HG03460 (cell line): ENCODE measurements around the gene IL12A.

Experiments
- ATAC-seq: cut with Tn5 transposase; IDR thresholded peaks from one replicate; pipeline ENCODE4 v1.9.1; 2021; ENCODE audit not compliant: unreplicated experiment

IL12A gene

GRCh38 chr3:159989973-159990846 lies 1.6 kb downstream of the IL12A start:
- ATAC-seq: no peak

GRCh38 chr3:159991591-159991990 lies 3.0 kb downstream of the IL12A start:
- ATAC-seq: no peak

- ATAC-seq: no peak
Observed at GRCh38 chr3:159992589-159992988, 4.0 kb downstream of the IL12A start.

- no peak for ATAC-seq
Observed at GRCh38 chr3:159994182-159994581, 5.5 kb downstream of the IL12A start.

- ATAC-seq: no peak
Observed at GRCh38 chr3:159995091-159995490, 6.5 kb downstream of the IL12A start.

GRCh38 chr3:159996018-159996417 lies 7.4 kb downstream of the IL12A start:
- ATAC-seq: no peak

- no peak for ATAC-seq
Observed at GRCh38 chr3:159996959-159997358, 8.3 kb downstream of the IL12A start.

- ATAC-seq: no peak
Observed at GRCh38 chr3:160001148-160001760, 12.6 kb downstream of the IL12A start.

- ATAC-seq: no peak
Observed at GRCh38 chr3:160001850-160002623, 13.4 kb downstream of the IL12A start.

GRCh38 chr3:160003520-160004128 lies 15.0 kb downstream of the IL12A start:
- ATAC-seq: peak; percentile 74

GRCh38 chr3:160005004-160005403 lies 16.4 kb downstream of the IL12A start:
- no peak for ATAC-seq

GRCh38 chr3:160006282-160007163 lies 17.9 kb downstream of the IL12A start:
- ATAC-seq: peak; percentile 38

- ATAC-seq: no peak
Observed at GRCh38 chr3:160008961-160009360, 20.3 kb downstream of the IL12A start.

GRCh38 chr3:160009525-160009924 lies 20.9 kb downstream of the IL12A start:
- ATAC-seq: no peak

GRCh38 chr3:160010578-160010977 lies 21.9 kb downstream of the IL12A start:
- peak; percentile 62 for ATAC-seq

- peak; percentile 85 for ATAC-seq
Observed at GRCh38 chr3:160012108-160012507, 23.5 kb downstream of the IL12A start.

- no peak for ATAC-seq
Observed at GRCh38 chr3:160016972-160017371, 28.3 kb downstream of the IL12A start.

- ATAC-seq: no peak
Observed at GRCh38 chr3:160018959-160019358, 30.3 kb downstream of the IL12A start.

GRCh38 chr3:160020057-160020711 lies 31.5 kb downstream of the IL12A start:
- no peak for ATAC-seq

GRCh38 chr3:160022068-160022467 lies 33.4 kb downstream of the IL12A start:
- no peak for ATAC-seq
